Lower leg skin (tissue), 3 donors: ENCODE results near the gene ZNF366.

Experiments used
- CTCF ChIP-seq, 3 donors: fragments of 450-650 bp; IDR thresholded peaks; one replicate each; pipeline ENCODE4 v1.5.1; 2016; ENCODE audit warnings: antibody characterized with exemption in 3 of 3, mild to moderate bottlenecking in 3 of 3, moderate library complexity in 2 of 3
- POLR2A ChIP-seq, 2 donors: fragments of 450-650 bp; IDR thresholded peaks; one replicate each; pipeline ENCODE4 v1.6.1; 2016 to 2017; ENCODE audit warnings: antibody characterized with exemption in 2 of 2, mild to moderate bottlenecking in 1 of 2, moderate library complexity in 1 of 2

GRCh38 chr5:72488756-72489155 lies 18.5 kb downstream of the ZNF366 start:
- TF ChIP-seq CTCF (IDR thresholded peaks at IDR 0.05), result no peak
- no peak for TF ChIP-seq POLR2A (IDR thresholded peaks at IDR 0.05)
